Pancreas (tissue), 10 donors: Measurements from ENCODE around the gene EXOC3. TPM values are rescaled to one million over a fixed set of nuclear protein-coding genes. Genes with fewer than 3 reads are reported as not detected.
A peak's percentile ranks its signal among the peaks of the same experiment; 100 is the strongest.

Experiments
- ATAC-seq, 4 donors: fragments of 200-7000 bp; cut with Tn5 transposase; one replicate each; pipeline versions ENCODE4 v1.8.0 to v1.9.1; 2020; ENCODE audit warnings: mild to moderate bottlenecking in 4 of 4, moderate library complexity in 4 of 4
- DNase-seq, 6 donors: peaks; one replicate each; pipeline ENCODE4 v3.0.0-alpha.2; 2020
- FAIRE-seq: peaks from 2 replicates; lab custom pipeline; 2012; peaks lifted over from hg19 to GRCh38; lab: Jason Lieb, UNC
- H3K27ac ChIP-seq, 4 donors: fragments of 200-600 bp; sonication (generic); 1 replicate in 3 of 4; 2 replicates in 1 of 4; pipeline versions ENCODE4 v1.5.0 to v1.8.0; 2020
- H3K27me3 ChIP-seq, 4 donors: fragments of 200-600 bp; one replicate each; pipeline ENCODE4 v1.8.0; 2021
- H3K36me3 ChIP-seq, 3 donors: fragments of 200-600 bp; sonication (generic) in 1 of 3; one replicate each; pipeline versions ENCODE4 v1.5.0 to v1.8.0; 2020 to 2021
- H3K4me1 ChIP-seq, 3 donors: fragments of 200-600 bp; one replicate each; pipeline ENCODE4 v1.8.0; 2021
- H3K4me3 ChIP-seq, 4 donors: fragments of 200-600 bp; sonication (generic) in 2 of 4; one replicate each; pipeline versions ENCODE4 v1.5.0 to v1.8.0; 2020 to 2021
- H3K9me3 ChIP-seq, 4 donors: fragments of 200-600 bp; one replicate each; pipeline ENCODE4 v1.8.0; 2021
- CTCF ChIP-seq, 4 donors: fragments of 200-600 bp; sonication (generic) in 3 of 4; IDR thresholded peaks; one replicate each; pipeline versions ENCODE4 v1.5.0 to v1.8.0; 2021; ENCODE audit warnings: antibody characterized with exemption in 4 of 4
- WGBS, 2 donors: extraction: QIAGEN DNeasy Blood & Tissue Kit; methylation state at CpG; one replicate each; pipeline ENCODE4 v1.1.7; 2013; 5-methylcytosine and 5-hydroxymethylcytosine counted together
- intact Hi-C, 3 donors: fragments of 100-400 bp; cut with DNase I; formaldehyde crosslinking; loops; one replicate each; pipeline versions ENCODE4 v1.11.1 to v1.14.2; 2022
- polyA plus RNA-seq, 2 donors: library from polyadenylated mRNA; stranded (reverse); fragments of 200-250 nt; gene quantifications; one replicate each; pipeline ENCODE4 v1.2.3, GENCODE V29; 2013
- total RNA-seq, 6 donors: library from RNA; stranded (reverse); fragmentation: NEBNext Ultra II Directional in 4 of 6; extraction: Animal tissue kit (Norgen Biotek cat#: 25700) in 4 of 6; gene quantifications; one replicate each; pipeline versions ENCODE4 v1.2.1 to v1.2.4, GENCODE V29; 2021 to 2023
- donor health status: healthy with polysubstance abuse.
- donor health status: DM: no; HTN: no; CAD: no; lungs with moderate emphysema.
- donor health status: DM: no; HTN: no; CAD: no.
- donor health status: control.
- donor health status: control.
- donor health status: Bipolar disorder and iron deficiency.
- donor health status: DM: yes; HTN: yes; CAD: no.
- donor health status: DM: no; HTN: no; CAD: no.
- donor health status: DM: no; HTN: no; CAD: no.
- donor health status: DM: yes; HTN: yes; CAD: no.

EXOC3 gene
- total and polyA plus RNA-seq, 8 donors, result 24.5 to 71.8 (median 38.8) TPM

- no peaks in the 10 kb centered on the region for H3K9me3 ChIP-seq
- TF ChIP-seq CTCF (IDR thresholded peaks at IDR 0.05), result no peak
- DNase-seq, result peak in 2 of 6 donors; percentile 1 to 30
- H3K27ac ChIP-seq, result no peak overlapping the region
- no peaks in the 10 kb centered on the region for H3K27me3 ChIP-seq
- peaks cover 0 to 55% (median 13%) of the 10 kb centered on the region in 3 donors for H3K36me3 ChIP-seq
- no peak overlapping the region for H3K4me3 ChIP-seq
- H3K4me1 ChIP-seq, result no peaks in the 10 kb centered on the region
- intact Hi-C loops, result no loop called here
- WGBS, 2 donors, result 97 to 98% methylated on average over 17 of the region's 17 CpGs
- no peak for FAIRE-seq
- no peak for ATAC-seq
Observed at GRCh38 chr5:452978-453710, 10.2 kb downstream of the EXOC3 start.

- peak in 3 of 6 donors; percentile 1 to 41 (median 7) for DNase-seq
- intact Hi-C loops, result no loop called here
- Histone ChIP-seq H3K36me3 (peaks cover 0 to 47% (median 10%) of the 10 kb centered on the region in 3 donors), H3K27ac (no peak overlapping the region), H3K9me3 (no peaks in the 10 kb centered on the region), H3K4me3 (no peak overlapping the region), H3K4me1 (no peaks in the 10 kb centered on the region), H3K27me3 (no peaks in the 10 kb centered on the region)
- no peak for TF ChIP-seq CTCF (IDR thresholded peaks at IDR 0.05)
- 93% methylated on average over 16 of the region's 16 CpGs for WGBS, 2 donors
- no peak for FAIRE-seq
- ATAC-seq, result no peak
Observed at GRCh38 chr5:453725-454481, 10.9 kb downstream of the EXOC3 start.

- no peaks in the 10 kb centered on the region for H3K27me3 ChIP-seq
- peaks cover 0 to 5% (median 0%) of the 10 kb centered on the region in 3 donors for H3K4me1 ChIP-seq
- peak in 2 of 6 donors; percentile 14 to 26 for DNase-seq
- TF ChIP-seq CTCF (IDR thresholded peaks at IDR 0.05), result no peak
- no peaks in the 10 kb centered on the region for H3K9me3 ChIP-seq
- FAIRE-seq, result no peak
- intact Hi-C loops, result no loop called here
- WGBS, 2 donors, result 86 to 89% methylated on average over 11 of the region's 11 CpGs
- H3K4me3 ChIP-seq, result no peak overlapping the region
- no peak for ATAC-seq
- H3K36me3 ChIP-seq, result peaks cover 0 to 40% (median 6%) of the 10 kb centered on the region in 3 donors
- H3K27ac ChIP-seq, result no peak overlapping the region
Observed at GRCh38 chr5:454936-455335, 12.0 kb downstream of the EXOC3 start.

GRCh38 chr5:455806-456205, 12.8 kb downstream of the EXOC3 start:
- H3K36me3 ChIP-seq, result peaks cover 0 to 40% (median 6%) of the 10 kb centered on the region in 3 donors
- WGBS, 2 donors, result 92 to 94% methylated on average over 11 of the region's 11 CpGs
- intact Hi-C loops, result no loop called here

More at GRCh38 chr5:455806-456205, 12.8 kb downstream of the EXOC3 start:
- Histone ChIP-seq H3K9me3 (no peaks in the 10 kb centered on the region), H3K27me3 (no peaks in the 10 kb centered on the region), H3K4me3 (no peak overlapping the region), H3K27ac (no peak overlapping the region), H3K4me1 (peaks cover 0 to 5% (median 0%) of the 10 kb centered on the region in 3 donors)
- TF ChIP-seq CTCF (IDR thresholded peaks at IDR 0.05), result no peak
- DNase-seq (no peak), ATAC-seq (no peak), FAIRE-seq (no peak)
